ENCODE measurements around the gene WDR59.
A peak's percentile ranks its signal among the peaks of the same experiment; 100 is the strongest.
"Not testable (repeated sequence)": the region's sequence is repeated elsewhere in the genome, so short reads cannot be mapped to it uniquely, and the experiment has no call there.

WDR59 gene

DNA sequence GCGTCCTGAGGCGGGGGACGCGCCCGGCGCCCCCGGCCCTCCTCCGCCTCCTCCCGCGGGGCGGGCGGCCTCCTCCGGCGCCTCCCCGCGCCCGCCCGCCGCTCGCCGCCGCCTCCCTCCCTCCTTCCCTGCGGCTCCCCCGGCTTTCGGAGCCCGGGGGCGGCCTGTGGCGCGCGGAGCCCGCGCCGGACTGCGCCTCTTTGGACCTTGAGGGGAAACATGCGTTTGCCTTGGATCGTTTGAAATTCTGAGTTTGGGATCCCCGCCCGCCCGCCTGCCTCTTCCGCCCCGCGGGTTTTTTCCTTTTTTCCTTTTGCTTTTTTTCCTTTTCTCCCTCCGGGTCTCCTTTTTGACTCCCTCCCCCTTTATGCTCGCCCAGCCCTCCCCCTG, 14.3 kb upstream of the WDR59 start:
- Histone ChIP-seq H3K4me2 (peak overlapping the region; percentile 88 to 99 (median 95)), H3K9me3 (replicated peaks in 1 of 11) (no peaks in the 10 kb centered on the region), H3K4me1 (peaks cover 40 to 52% (median 43%) of the 10 kb centered on the region in 10 experiments), H4K20me1 (peaks cover 32 to 49% (median 47%) of the 10 kb centered on the region in 11 experiments; a peak in 21 of 22 replicates), H3K36me3 (peaks cover 0 to 14% (median 7%) of the 10 kb centered on the region in 11 experiments; a peak in 11 of 22 replicates), H3K27me3 (no peaks in the 10 kb centered on the region; a peak in 2 of 22 replicates), H3K4me3 (peak overlapping the region; percentile 81 to 100 (median 97)), H3K9ac (peak overlapping the region; percentile 94 to 100 (median 98)), H3K27ac (peak overlapping the region; percentile 86 to 100 (median 98))
- TF ChIP-seq Cebpa-rat (IDR thresholded peaks at IDR 0.05): no peak

- Histone ChIP-seq H3K4me2 (peak within 1 kb of the TSS; percentile 88 to 99 (median 95)), H3K9ac (peak within 1 kb of the TSS; percentile 94 to 100 (median 98)), H3K4me3 (peak within 1 kb of the TSS; percentile 81 to 100 (median 97)), H3K36me3 (peaks cover 0 to 8% (median 6%) of the 10 kb centered on the region in 11 experiments; a peak in 10 of 22 replicates), H3K9me3 (replicated peaks in 1 of 11) (no peaks in the 10 kb centered on the region), H3K27ac (peak within 1 kb of the TSS; percentile 86 to 100 (median 98)), H3K27me3 (no peaks in the 10 kb centered on the region; a peak in 2 of 22 replicates), H4K20me1 (peaks cover 26 to 43% (median 42%) of the 10 kb centered on the region in 11 experiments; a peak in 21 of 22 replicates), H3K4me1 (peaks cover 35 to 46% (median 37%) of the 10 kb centered on the region in 10 experiments)
- no peak for TF ChIP-seq Cebpa-rat (IDR thresholded peaks at IDR 0.05)
Observed at GRCh38 chr16:74998481-74999218, 13.7 kb upstream of the WDR59 start, which contains the start of gene ZNRF1. TSS of gene ZNRF1 (plus strand) at chr16:74999024. CDS start at chr16:74999672, 648 bp downstream.

GRCh38 chr16:74997042-74997491, 12.1 kb upstream of the WDR59 start:
- no peaks in the 10 kb centered on the region; a peak in 2 of 22 replicates for H3K27me3 ChIP-seq
- peaks cover 19 to 30% (median 22%) of the 10 kb centered on the region in 10 experiments for H3K4me1 ChIP-seq
- H3K27ac ChIP-seq: no peak overlapping the region
- no peak for TF ChIP-seq Cebpa-rat (IDR thresholded peaks at IDR 0.05)
- no peak overlapping the region for H3K4me2 ChIP-seq
- no peaks in the 10 kb centered on the region for H3K9me3 ChIP-seq (replicated peaks in 1 of 11)
- no peaks in the 10 kb centered on the region for H3K36me3 ChIP-seq
- H3K4me3 ChIP-seq: no peak overlapping the region
- H4K20me1 ChIP-seq: peaks cover 13 to 27% (median 26%) of the 10 kb centered on the region in 11 experiments; a peak in 21 of 22 replicates
- H3K9ac ChIP-seq: no peak overlapping the region

DNA sequence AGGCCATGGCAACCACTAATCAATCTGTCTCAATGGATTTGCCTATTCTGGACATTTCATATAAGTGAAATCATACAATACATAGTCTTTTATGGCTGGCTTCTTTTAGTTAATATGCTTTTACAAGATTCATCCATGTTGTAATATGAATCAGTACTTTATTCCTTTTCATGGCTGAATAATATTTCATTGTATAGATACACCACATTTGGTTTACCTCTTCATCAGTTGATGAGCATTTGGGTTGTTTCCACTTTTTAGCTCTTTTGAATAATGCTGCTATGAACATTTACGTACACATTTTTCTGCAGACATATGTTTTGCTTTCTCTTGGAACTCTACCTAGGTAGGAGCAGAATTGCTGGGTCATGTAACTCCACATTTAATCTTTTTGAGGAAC, 11.1 kb upstream of the WDR59 start:
- Histone ChIP-seq H3K4me3 (no peak overlapping the region), H3K27me3 (no peaks in the 10 kb centered on the region; a peak in 2 of 22 replicates), H3K36me3 (no peaks in the 10 kb centered on the region), H3K27ac (no peak overlapping the region), H3K4me2 (no peak overlapping the region), H4K20me1 (peaks cover 6 to 17% (median 15%) of the 10 kb centered on the region in 11 experiments; a peak in 19 of 22 replicates), H3K4me1 (peaks cover 8 to 20% (median 11%) of the 10 kb centered on the region in 10 experiments; a peak in 19 of 20 replicates), H3K9me3 (replicated peaks in 1 of 11) (no peaks in the 10 kb centered on the region), H3K9ac (no peak overlapping the region)
- no peak for TF ChIP-seq Cebpa-rat (IDR thresholded peaks at IDR 0.05)

DNA sequence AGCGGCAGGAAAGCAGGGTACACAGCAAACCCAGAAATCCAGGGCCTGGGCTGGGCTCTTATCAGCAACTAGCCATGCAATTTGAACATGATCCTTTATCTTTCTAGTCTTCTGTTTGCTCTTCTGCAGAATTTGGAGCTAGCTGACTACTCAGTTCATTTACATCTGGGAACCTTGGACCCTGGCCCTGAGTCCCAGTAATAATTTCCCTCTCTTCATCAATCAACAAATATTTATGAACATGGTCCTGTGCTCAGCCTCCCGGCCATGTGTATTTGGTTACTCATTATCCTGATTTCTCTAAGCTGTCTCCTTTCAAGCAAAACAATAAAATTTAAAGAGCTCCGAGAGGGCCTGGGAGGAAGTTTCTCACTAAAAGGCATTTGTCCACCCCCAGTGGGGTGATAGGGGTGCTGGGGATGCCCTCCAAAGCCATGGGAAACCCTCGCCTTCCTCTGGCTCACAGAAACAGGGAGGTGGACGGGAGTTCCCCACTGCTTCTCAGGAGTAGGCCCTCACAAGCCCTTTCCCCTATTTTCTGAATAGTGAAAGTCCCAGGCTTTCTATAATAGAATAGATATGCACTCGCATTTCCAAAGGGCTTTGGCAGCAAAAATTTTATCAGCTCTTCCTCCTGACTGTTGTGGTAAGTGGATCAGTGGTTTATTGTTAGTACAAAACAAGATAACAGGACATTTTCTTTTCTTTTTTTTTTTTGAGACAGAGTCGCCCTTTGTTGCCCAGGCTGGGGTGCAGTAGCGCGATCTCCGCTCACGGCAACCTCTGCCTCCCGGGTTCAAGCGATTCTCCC, 6.9 kb upstream of the WDR59 start:
- Histone ChIP-seq H3K27me3 (no peaks in the 10 kb centered on the region), H3K36me3 (no peaks in the 10 kb centered on the region), H3K4me2 (no peak overlapping the region; a peak in 1 of 22 replicates), H3K4me1 (peaks cover 0 to 9% (median 0%) of the 10 kb centered on the region in 10 experiments; a peak in 5 of 20 replicates), H3K9ac (no peak overlapping the region), H3K4me3 (no peak overlapping the region), H4K20me1 (no peaks in the 10 kb centered on the region), H3K27ac (no peak overlapping the region), H3K9me3 (replicated peaks in 1 of 11) (no peaks in the 10 kb centered on the region)
- TF ChIP-seq Cebpa-rat (IDR thresholded peaks at IDR 0.05): no peak

GRCh38 chr16:74991268-74991592, 6.3 kb upstream of the WDR59 start:
- Histone ChIP-seq H3K4me1 (peaks cover 0 to 9% (median 0%) of the 10 kb centered on the region in 10 experiments; a peak in 5 of 20 replicates), H3K4me2 (no peak overlapping the region)
- no peak for TF ChIP-seq Cebpa-rat (IDR thresholded peaks at IDR 0.05)

GRCh38 chr16:74990832-74991231, 5.9 kb upstream of the WDR59 start:
- Histone ChIP-seq H4K20me1 (no peaks in the 10 kb centered on the region), H3K9me3 (replicated peaks in 1 of 11) (no peaks in the 10 kb centered on the region), H3K27ac (no peak overlapping the region), H3K4me1 (peaks cover 0 to 9% (median 0%) of the 10 kb centered on the region in 10 experiments; a peak in 5 of 20 replicates), H3K4me3 (no peak overlapping the region), H3K4me2 (no peak overlapping the region), H3K9ac (no peak overlapping the region), H3K27me3 (no peaks in the 10 kb centered on the region), H3K36me3 (no peaks in the 10 kb centered on the region)
- no peak for TF ChIP-seq Cebpa-rat (IDR thresholded peaks at IDR 0.05)

More at GRCh38 chr16:74991268-74991592, 6.3 kb upstream of the WDR59 start:
- Histone ChIP-seq H3K27me3 (no peaks in the 10 kb centered on the region), H3K36me3 (no peaks in the 10 kb centered on the region), H3K27ac (no peak overlapping the region), H4K20me1 (no peaks in the 10 kb centered on the region), H3K4me3 (no peak overlapping the region), H3K9me3 (replicated peaks in 1 of 11) (no peaks in the 10 kb centered on the region), H3K9ac (no peak overlapping the region)

- not testable (repeated sequence) for H3K36me3 ChIP-seq; H3K4me1 ChIP-seq; H3K27me3 ChIP-seq; H3K9ac ChIP-seq; H3K9me3 ChIP-seq (replicated peaks in 1 of 11); H3K4me3 ChIP-seq; H3K27ac ChIP-seq; H4K20me1 ChIP-seq
- peak overlapping the region in 1 of 11 experiments; percentile 8; a peak in 1 of 22 replicates for H3K4me2 ChIP-seq
Observed at GRCh38 chr16:74989864-74990263, 4.9 kb upstream of the WDR59 start.
